ENCODE measurements around the gene PGBD5.

The PGBD5 gene

GRCh38 chr1:230371923-230372703 is 54.0 kb downstream of the PGBD5 start:
- no peak for DNase-seq

DNA sequence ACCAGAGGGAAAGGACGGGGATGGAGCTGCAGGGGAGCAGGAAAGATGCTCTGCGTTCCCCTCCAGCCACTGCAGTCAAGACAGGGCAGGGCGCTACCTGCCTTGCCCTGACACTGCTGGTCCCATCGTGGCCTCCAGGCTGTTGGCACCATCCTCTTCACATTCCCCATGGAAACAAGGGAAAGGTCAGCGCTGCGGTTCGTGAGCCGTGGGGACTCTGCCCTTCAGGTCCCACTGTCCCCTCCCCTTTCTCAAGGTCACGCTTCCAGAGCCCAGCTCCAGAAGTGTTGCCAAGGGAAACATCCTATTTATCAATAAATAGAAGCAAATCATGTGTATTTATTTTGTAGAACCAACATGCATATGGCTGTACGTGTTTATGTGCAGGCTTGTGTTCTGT is 56.0 kb downstream of the PGBD5 start:
- no peak for DNase-seq

GRCh38 chr1:230368871-230369270 is 57.3 kb downstream of the PGBD5 start:
- DNase-seq = no peak

GRCh38 chr1:230368363-230368762 is 57.8 kb downstream of the PGBD5 start:
- DNase-seq = no peak

DNA sequence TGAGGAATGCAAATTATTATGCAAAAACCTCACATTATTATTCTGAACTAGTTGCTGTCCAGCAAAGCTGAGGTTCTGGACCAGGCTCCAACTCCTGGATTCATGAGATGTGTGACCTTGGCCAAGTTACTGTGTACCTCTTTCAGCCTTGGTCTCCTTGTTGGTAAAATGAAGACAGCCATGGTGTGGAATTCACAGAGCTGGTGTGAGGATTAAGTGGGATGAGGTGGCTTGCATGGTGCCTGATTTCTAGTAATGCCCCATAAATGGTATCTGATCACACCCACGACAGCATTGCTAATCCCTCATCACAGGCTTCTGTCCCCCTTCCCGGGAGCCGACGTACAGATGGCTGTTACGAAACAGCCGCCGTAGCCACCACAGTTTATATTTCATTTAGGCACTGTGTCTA is 59.6 kb downstream of the PGBD5 start:
- DNase-seq = no peak

- no peak for DNase-seq
These were observed 60.3 kb downstream of the PGBD5 start for GRCh38 chr1:230365723-230366307.

- no peak for DNase-seq
These were observed 63.2 kb downstream of the PGBD5 start for GRCh38 chr1:230362949-230363348.

- DNase-seq = no peak
These were observed 64.2 kb downstream of the PGBD5 start for GRCh38 chr1:230361941-230362340.

DNA sequence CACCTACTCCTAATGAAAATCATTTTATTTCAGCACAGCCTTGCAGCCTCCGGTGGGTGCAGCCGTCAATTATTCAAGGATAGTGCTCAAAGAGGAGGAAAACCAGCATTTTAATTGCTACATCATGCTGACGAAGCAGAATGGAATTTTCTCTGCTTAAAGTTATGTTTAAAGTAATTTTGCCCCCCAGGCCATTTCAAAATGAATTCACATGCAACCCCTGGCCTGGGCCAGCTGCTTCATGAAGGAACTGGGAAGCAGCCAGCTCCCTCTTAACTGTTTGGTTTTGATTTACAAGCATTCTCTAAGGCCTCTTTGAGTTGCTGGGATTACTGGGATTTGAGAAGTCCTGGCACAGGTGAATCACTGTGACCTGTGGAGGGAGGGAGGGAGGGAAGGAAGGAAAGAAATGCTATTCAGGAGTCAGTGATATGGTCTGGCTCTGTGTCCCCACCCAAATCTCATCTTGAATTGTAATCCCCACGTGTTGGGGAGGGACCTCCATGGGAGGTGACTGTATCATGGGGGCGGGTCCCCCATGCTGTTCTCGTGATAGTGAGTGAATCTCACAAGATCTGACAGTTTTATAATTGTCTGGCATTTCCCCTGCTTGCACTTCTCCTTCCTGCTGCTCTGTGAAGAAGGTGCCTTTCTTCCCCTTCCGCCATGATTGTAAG is 66.0 kb downstream of the PGBD5 start:
- no peak for DNase-seq

DNA sequence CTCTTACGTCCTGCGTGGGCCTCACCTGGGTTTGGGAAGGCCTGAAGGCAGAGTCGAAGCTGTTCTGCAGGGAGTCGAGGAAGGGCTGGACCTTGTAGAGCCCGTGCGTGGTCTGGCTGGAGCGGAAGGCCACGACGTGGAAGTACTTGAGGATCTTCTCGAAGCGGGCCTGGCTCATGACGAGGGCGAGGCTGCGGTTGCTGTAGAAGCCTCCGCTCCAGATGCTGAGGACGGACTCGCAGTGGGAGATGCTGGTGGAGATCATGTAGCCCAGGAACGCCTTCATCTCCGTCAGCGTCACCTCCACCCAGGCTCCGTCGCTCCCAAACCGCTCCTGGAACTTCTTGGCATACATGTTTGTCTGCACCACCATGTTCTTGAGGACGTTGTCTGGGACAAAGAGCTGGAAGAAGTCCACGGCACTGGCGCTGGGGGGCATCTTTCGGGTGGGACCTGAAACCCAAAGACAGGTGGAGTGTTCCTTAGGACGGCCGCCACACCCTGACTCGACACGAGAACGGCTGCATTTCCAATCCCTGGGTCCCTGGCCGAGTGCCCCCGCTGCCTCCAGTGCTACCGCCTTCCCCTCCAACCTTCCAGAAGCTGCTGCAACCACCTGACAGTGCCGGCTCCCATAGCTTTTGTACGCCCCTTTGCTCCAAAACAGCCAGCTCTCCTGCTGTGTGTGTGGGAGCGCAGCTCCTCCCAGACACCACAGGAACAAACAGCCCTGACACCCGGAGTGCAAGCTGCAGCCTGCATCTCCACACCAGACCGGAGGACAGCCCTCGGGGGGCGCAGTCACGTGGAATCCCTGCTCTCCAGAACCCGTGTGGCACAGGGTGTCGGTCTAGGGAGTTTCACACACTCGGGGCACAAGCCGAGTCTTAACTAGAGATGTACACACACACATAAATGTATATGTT is 69.0 kb downstream of the PGBD5 start:
- DNase-seq = no peak

DNA sequence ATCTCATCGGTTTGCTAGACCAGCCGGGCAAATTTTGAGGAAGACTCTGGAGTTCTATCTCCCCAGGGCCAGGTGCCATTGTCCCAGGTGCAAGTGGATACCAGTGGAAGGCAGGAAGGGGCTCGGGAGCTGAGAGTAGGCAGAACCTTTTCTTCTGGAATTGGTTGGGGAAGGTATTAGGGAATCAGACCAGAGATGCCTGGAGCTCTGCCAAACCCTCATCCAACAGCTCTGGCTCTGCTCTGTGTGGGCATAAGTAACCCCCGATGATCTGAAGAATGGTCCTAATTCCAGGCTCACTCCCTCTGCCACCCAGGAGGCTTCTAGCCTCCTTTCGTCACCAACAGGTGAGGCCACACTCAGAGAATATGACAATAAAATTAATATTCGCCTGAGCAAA is 69.9 kb downstream of the PGBD5 start:
- no peak for DNase-seq

DNA sequence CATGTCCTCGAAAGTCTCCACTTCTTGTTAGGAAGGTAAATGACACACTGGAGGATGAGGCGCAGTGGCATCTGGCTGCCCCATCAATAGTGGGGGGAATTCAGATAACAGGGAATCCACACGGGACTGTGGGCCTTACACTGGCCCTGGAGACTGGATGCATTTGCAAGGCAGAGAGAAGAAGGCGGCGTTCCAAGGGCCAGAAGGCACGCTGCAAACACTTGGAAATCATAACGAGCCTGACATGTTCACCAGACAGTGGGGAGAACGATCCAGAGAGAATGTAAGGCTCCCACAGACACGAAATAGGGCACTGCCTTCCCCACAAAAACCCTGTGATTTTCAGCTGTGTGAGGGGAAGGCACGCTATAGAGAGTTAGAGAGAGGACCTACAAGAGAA is 70.5 kb downstream of the PGBD5 start:
- no peak for DNase-seq

DNA sequence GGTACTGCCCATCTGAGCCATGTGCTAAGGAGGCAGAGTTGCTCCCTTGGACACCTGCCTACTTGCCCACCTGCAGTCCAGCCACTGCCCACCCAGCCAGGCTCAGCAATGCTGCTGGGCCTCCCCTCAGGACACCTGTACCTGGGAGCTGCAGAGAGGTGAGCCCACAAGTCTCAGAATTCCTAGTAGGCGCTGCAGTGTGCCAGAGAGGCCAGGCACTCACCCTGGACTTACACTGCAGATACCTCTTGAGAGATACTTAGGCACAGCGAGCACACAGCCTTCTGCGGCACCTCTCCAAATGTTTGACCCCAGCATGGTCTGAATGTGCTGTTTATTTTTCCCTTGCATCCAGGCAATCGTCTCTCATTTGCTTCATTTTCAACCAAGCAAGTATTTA is 71.0 kb downstream of the PGBD5 start:
- no peak for DNase-seq

GRCh38 chr1:230354005-230354404 is 72.1 kb downstream of the PGBD5 start:
- DNase-seq = no peak

GRCh38 chr1:230352537-230352936 is 73.6 kb downstream of the PGBD5 start:
- DNase-seq = no peak

GRCh38 chr1:230351983-230352382 is 74.1 kb downstream of the PGBD5 start:
- no peak for DNase-seq

GRCh38 chr1:230351514-230351913 is 74.6 kb downstream of the PGBD5 start:
- DNase-seq = no peak

- DNase-seq = no peak
These were observed 75.8 kb downstream of the PGBD5 start for GRCh38 chr1:230350208-230350921.

DNA sequence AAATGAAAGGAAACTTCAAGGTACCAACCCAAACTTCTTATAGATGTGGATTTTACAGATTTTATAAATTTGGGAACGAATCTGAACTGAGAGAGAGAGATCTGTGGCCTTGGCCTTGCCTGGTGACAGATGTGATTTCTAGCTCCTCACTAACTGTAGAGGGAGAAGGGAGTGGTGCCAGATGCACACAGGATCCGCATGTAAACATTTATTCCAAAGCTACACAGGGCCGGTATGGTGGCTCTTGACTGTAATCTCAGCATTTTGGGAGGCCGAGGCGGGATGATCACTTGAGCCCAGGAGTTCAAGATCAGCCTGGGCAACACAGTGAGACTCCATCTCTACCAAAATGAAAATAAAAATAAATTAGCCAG is 77.1 kb downstream of the PGBD5 start:
- no peak for DNase-seq

DNA sequence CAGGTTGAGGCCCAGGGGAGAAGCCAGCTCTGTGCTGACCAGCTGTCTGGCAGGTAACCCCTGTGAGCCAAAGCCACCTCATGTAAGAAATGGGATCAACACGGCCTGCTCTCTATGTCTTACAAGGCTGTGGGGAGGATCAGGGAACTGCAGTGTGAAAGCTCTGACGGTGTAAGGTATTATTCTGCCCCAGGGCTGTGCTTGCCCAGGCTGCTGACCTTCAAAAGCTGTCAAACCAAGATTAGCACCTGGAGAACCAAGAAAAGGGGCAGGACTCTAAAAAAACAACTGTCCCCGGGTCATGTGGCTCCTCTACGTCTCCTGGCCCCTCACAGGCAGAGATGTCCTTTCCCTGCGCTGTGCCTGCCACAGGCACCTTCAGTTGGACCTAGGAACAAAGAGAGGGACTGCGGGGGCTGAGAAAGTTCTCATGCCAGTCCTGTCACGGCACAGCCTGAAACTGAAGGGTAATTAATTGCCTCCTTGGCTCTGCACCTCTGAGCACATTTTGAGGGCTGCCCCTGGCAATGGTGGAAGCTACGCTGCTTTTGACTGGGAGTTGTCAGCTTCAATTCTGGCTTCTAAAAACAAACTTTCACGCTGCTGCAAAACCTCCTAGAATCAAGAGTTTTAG is 77.6 kb downstream of the PGBD5 start:
- DNase-seq = no peak

DNA sequence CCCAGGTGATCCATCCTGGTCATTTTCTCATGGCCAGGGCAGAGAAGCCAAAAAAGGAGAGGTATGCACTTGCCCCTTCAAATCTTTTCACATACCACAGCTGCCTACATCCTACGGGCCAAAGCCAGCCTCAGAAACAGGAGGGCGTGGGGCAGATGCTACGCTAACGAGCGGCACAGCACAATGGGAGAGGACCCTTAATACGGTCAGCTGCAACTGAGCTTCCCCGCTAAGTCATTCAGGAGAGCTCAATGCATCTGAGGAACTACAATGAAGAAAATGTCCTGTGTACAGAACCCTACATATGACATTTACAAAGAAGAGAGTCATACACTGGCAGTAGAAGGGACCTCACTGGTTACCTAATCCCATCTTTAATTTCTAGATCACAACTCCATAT is 78.2 kb downstream of the PGBD5 start:
- DNase-seq = no peak
